WERI-Rb-1 (cell line): ENCODE data around the gene SEPTIN11.

Experiments used
- DNase-seq: peaks from one replicate; pipeline ENCODE4 v3.0.0-alpha.2; 2020
- H3K27ac ChIP-seq: fragments of 250-450 bp; sonication (Bioruptor Pico); 2 replicates; pipeline ENCODE4 v1.5.1; 2020; ENCODE audit warnings: mild to moderate bottlenecking, moderate library complexity
- H3K27me3 ChIP-seq: fragments of 250-450 bp; sonication (Bioruptor Pico); 2 replicates; pipeline ENCODE4 v1.5.1; 2021; ENCODE audit warnings: mild to moderate bottlenecking, low read depth, moderate library complexity; ENCODE audit not compliant: insufficient read depth, severe bottlenecking
- H3K36me3 ChIP-seq: fragments of 250-450 bp; sonication (Bioruptor Pico); 2 replicates; pipeline ENCODE4 v1.5.1; 2020; ENCODE audit warnings: mild to moderate bottlenecking, moderate library complexity
- H3K4me3 ChIP-seq: 2 replicates; pipeline ENCODE4 v1.5.1; 2011; ENCODE audit warnings: low read depth, mild to moderate bottlenecking, control low read depth, low read length
- H3K9me3 ChIP-seq: fragments of 250-450 bp; sonication (Bioruptor Pico); 2 replicates; pipeline ENCODE4 v1.5.1; 2021; ENCODE audit warnings: mild to moderate bottlenecking, moderate library complexity; ENCODE audit not compliant: severe bottlenecking
- TF ChIP-seq, protein P1 (sequence below): IDR thresholded peaks from 2 replicates; pipeline ENCODE4 v1.5.1; 2011; ENCODE audit warnings: low read depth, mild to moderate bottlenecking, control low read depth, inconsistent platforms, low read length

Gene SEPTIN11

DNA sequence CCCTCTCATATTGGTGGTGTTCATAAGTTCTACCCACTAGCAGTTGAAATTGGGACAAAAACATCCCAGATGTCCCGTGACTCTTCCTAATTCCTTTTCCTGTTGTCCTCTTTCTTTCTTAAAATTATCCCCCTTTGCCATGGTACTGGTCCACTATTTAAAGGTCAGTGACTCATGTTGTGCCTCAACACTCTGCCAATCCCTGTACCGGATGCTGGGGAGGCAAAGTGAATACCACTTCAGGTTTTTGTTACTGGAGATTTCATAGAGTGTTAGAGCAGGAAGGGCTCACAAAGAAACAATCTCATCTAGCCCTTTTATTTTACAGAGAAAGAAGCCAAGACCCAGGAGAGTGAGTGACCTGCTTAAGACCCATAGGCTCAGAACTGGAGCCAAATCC lies 24.6 kb downstream of the SEPTIN11 start:
- H3K27me3 ChIP-seq, result no peaks in the 10 kb centered on the region
- H3K27ac ChIP-seq, result no peak overlapping the region
- no peaks in the 10 kb centered on the region; the same call in 1 of the 2 replicates for H3K36me3 ChIP-seq
- TF ChIP-seq, protein P1, sequence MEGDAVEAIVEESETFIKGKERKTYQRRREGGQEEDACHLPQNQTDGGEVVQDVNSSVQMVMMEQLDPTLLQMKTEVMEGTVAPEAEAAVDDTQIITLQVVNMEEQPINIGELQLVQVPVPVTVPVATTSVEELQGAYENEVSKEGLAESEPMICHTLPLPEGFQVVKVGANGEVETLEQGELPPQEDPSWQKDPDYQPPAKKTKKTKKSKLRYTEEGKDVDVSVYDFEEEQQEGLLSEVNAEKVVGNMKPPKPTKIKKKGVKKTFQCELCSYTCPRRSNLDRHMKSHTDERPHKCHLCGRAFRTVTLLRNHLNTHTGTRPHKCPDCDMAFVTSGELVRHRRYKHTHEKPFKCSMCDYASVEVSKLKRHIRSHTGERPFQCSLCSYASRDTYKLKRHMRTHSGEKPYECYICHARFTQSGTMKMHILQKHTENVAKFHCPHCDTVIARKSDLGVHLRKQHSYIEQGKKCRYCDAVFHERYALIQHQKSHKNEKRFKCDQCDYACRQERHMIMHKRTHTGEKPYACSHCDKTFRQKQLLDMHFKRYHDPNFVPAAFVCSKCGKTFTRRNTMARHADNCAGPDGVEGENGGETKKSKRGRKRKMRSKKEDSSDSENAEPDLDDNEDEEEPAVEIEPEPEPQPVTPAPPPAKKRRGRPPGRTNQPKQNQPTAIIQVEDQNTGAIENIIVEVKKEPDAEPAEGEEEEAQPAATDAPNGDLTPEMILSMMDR, result no peak
- H3K4me3 ChIP-seq, result no peak overlapping the region
- DNase-seq, result no peak
- no peaks in the 10 kb centered on the region for H3K9me3 ChIP-seq

DNA sequence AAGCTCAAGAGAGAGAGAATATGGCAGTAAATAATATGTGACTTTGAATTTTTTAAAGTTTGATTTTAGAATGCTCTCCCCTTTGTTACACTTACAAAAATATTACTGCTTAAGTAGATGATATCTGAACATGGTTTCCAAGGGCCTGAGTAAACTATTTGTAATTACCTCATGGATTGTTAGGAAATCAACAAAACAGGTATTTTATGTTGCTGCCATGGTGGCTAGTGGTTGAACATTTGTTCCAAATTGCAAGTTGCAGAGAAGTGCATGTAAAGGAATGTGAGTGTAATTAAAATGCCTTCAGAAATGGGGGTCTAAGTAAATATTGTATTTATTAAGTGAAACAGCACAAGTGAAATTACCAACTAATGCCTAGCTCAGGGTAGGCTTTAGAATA lies 27.6 kb downstream of the SEPTIN11 start:
- Histone ChIP-seq H3K27ac (no peak overlapping the region), H3K36me3 (no peaks in the 10 kb centered on the region; the same call in 1 of the 2 replicates), H3K4me3 (no peak overlapping the region), H3K9me3 (no peaks in the 10 kb centered on the region), H3K27me3 (no peaks in the 10 kb centered on the region)
- TF ChIP-seq, protein P1, result no peak
- no peak for DNase-seq

DNA sequence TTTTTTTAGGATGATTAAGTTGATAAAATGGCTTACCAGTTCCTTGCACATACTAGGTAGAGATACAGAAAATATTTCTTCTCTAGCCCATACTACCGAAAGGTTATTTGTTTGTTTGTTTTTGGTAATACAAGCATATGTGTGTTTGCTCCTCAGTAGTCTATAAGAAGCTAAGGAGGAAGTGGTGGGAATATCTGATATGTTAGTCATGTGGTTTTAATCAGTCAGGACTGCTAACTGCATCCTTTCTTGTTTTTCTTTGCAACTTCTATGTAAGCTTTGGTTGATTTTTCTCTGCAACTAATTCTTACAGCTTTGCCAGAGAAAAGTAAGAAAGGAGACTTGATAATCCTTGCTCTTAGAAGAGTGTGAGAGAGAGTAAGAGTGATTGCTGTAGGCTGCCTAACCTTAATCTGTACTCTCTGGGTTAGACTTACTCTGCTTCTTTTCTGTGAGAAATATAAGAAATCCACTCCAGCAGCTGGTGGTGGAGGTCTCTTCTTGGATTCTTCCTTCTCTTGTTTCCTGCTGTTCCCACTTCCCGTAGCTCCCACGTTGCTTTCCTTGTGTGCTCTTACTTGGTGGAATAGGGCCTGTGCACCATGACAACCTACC lies 28.3 kb downstream of the SEPTIN11 start:
- Histone ChIP-seq H3K9me3 (no peaks in the 10 kb centered on the region), H3K27me3 (no peaks in the 10 kb centered on the region), H3K36me3 (no peaks in the 10 kb centered on the region; the same call in 1 of the 2 replicates), H3K27ac (no peak overlapping the region), H3K4me3 (no peak overlapping the region)
- no peak for DNase-seq
- TF ChIP-seq, protein P1, result no peak

DNA sequence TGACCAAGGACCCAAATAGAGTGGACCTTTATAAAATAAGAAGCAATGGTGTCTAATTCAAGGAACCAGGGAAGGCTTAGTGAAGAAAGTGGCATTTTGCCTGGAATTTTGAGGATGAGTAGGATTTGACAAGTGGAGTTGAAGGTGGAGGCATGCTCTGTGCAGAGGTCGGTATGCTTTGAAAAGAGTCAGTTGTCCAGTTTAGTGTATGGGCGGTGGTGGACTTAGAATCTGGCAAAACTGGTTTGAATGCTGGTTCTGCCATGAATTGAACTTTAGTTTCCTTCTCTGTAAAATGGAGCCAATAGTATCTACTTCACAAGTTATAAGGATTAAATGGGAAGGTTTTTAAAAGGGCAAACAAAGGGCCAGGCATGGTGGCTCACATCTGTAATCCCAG lies 29.7 kb downstream of the SEPTIN11 start:
- TF ChIP-seq, protein P1, result no peak
- Histone ChIP-seq H3K9me3 (no peaks in the 10 kb centered on the region), H3K27me3 (no peaks in the 10 kb centered on the region), H3K36me3 (no peaks in the 10 kb centered on the region; the same call in 1 of the 2 replicates), H3K4me3 (no peak overlapping the region), H3K27ac (no peak overlapping the region)
- DNase-seq, result no peak

- no peak overlapping the region for H3K4me3 ChIP-seq
- H3K9me3 ChIP-seq, result no peaks in the 10 kb centered on the region
- no peak overlapping the region for H3K27ac ChIP-seq
- TF ChIP-seq, protein P1, result no peak
- H3K36me3 ChIP-seq, result no peaks in the 10 kb centered on the region
- DNase-seq, result no peak
- no peaks in the 10 kb centered on the region for H3K27me3 ChIP-seq
Measured at GRCh38 chr4:76980261-76980660, 30.7 kb downstream of the SEPTIN11 start.

GRCh38 chr4:76981644-76982043 lies 32.1 kb downstream of the SEPTIN11 start:
- no peak for DNase-seq
- H3K36me3 ChIP-seq, result no peaks in the 10 kb centered on the region
- no peak overlapping the region for H3K4me3 ChIP-seq
- no peak overlapping the region for H3K27ac ChIP-seq
- TF ChIP-seq, protein P1, result no peak
- no peaks in the 10 kb centered on the region for H3K27me3 ChIP-seq
- no peaks in the 10 kb centered on the region for H3K9me3 ChIP-seq
